ENCODE data around the gene TMEM164. TPM values are rescaled to one million over a fixed set of nuclear protein-coding genes. Genes with fewer than 3 reads are reported as not detected.
A peak's percentile ranks its signal among the peaks of the same experiment; 100 is the strongest.

TMEM164 gene
- total and polyA plus RNA-seq, 2 donors (not counting 1 experiment from before 2014, with no cell fraction given): 5.7 to 10.2 TPM

GRCh38 chrX:110120025-110120424 is 117.1 kb downstream of the TMEM164 start:
- H3K9me3 ChIP-seq (ENCODE audit: control insufficient read depth, insufficient read depth, low read depth, low read length): no peaks in the 10 kb centered on the region
- no peaks in the 10 kb centered on the region for H3K36me3 ChIP-seq (ENCODE audit: control insufficient read depth, insufficient read depth, low read length)
- H3K4me1 ChIP-seq (ENCODE audit: control insufficient read depth, extremely low read depth, insufficient read depth, low read length): no peaks in the 10 kb centered on the region
- H3K27ac ChIP-seq (ENCODE audit: insufficient read depth, low read length): no peak overlapping the region
- TF ChIP-seq CTCF (conservative IDR thresholded peaks at IDR 0.05 in 1 of 2, IDR thresholded peaks at IDR 0.05 in 1 of 2; ENCODE audit: low read depth in 1 of 2, low read length in 2 of 2) (no peak), EZH2 (IDR thresholded peaks at IDR 0.05; ENCODE audit: low read length, missing control alignments) (no peak)
- no peaks in the 10 kb centered on the region for H3K27me3 ChIP-seq (ENCODE audit: control insufficient read depth, insufficient read depth, low read length)
- H3K79me2 ChIP-seq (ENCODE audit: control insufficient read depth, insufficient read depth, low read length): no peaks in the 10 kb centered on the region
- H3K4me3 ChIP-seq (replicated peaks in 1 of 4; ENCODE audit: control extremely low read depth in 1 of 4, insufficient read depth in 1 of 4, low read depth in 3 of 4, low read length in 4 of 4): no peak overlapping the region
- H2AFZ ChIP-seq (ENCODE audit: low read length): no peak overlapping the region
- H3K9ac ChIP-seq (ENCODE audit: insufficient read depth, low read length): no peak overlapping the region
- DNase-seq (ENCODE audit: low read depth in 2 of 2): no peak
- H3K4me2 ChIP-seq (ENCODE audit: extremely low read depth, insufficient read depth, low read length): no peak overlapping the region
- no peaks in the 10 kb centered on the region for H4K20me1 ChIP-seq (ENCODE audit: control insufficient read depth, extremely low read depth, insufficient read depth, low read length)

GRCh38 chrX:110123331-110123782 is 120.4 kb downstream of the TMEM164 start:
- no peak for DNase-seq (ENCODE audit: low read depth in 2 of 2)
- H3K4me3 ChIP-seq (replicated peaks in 1 of 4; ENCODE audit: control extremely low read depth in 1 of 4, insufficient read depth in 1 of 4, low read depth in 3 of 4, low read length in 4 of 4): no peak overlapping the region
- H3K9ac ChIP-seq (ENCODE audit: insufficient read depth, low read length): no peak overlapping the region
- no peak overlapping the region for H3K27ac ChIP-seq (ENCODE audit: insufficient read depth, low read length)
- H3K79me2 ChIP-seq (ENCODE audit: control insufficient read depth, insufficient read depth, low read length): no peaks in the 10 kb centered on the region
- H3K4me1 ChIP-seq (ENCODE audit: control insufficient read depth, extremely low read depth, insufficient read depth, low read length): no peaks in the 10 kb centered on the region
- no peak overlapping the region for H3K4me2 ChIP-seq (ENCODE audit: extremely low read depth, insufficient read depth, low read length)
- TF ChIP-seq CTCF (conservative IDR thresholded peaks at IDR 0.05 in 1 of 2, IDR thresholded peaks at IDR 0.05 in 1 of 2; ENCODE audit: low read depth in 1 of 2, low read length in 2 of 2) (no peak), EZH2 (IDR thresholded peaks at IDR 0.05; ENCODE audit: low read length, missing control alignments) (no peak)
- no peak overlapping the region for H2AFZ ChIP-seq (ENCODE audit: low read length)
- H3K27me3 ChIP-seq (ENCODE audit: control insufficient read depth, insufficient read depth, low read length): no peaks in the 10 kb centered on the region
- no peaks in the 10 kb centered on the region for H3K36me3 ChIP-seq (ENCODE audit: control insufficient read depth, insufficient read depth, low read length)
- no peaks in the 10 kb centered on the region for H4K20me1 ChIP-seq (ENCODE audit: control insufficient read depth, extremely low read depth, insufficient read depth, low read length)
- no peaks in the 10 kb centered on the region for H3K9me3 ChIP-seq (ENCODE audit: control insufficient read depth, insufficient read depth, low read depth, low read length)

- TF ChIP-seq EZH2 (IDR thresholded peaks at IDR 0.05; ENCODE audit: low read length, missing control alignments) (no peak), CTCF (conservative IDR thresholded peaks at IDR 0.05 in 1 of 2, IDR thresholded peaks at IDR 0.05 in 1 of 2; ENCODE audit: low read depth in 1 of 2, low read length in 2 of 2) (peak in 1 of 2 donors; percentile 32)
- H3K4me3 ChIP-seq (replicated peaks in 1 of 4; ENCODE audit: control extremely low read depth in 1 of 4, insufficient read depth in 1 of 4, low read depth in 3 of 4, low read length in 4 of 4): no peak overlapping the region
- H3K36me3 ChIP-seq (ENCODE audit: control insufficient read depth, insufficient read depth, low read length): no peaks in the 10 kb centered on the region
- no peak overlapping the region for H3K9ac ChIP-seq (ENCODE audit: insufficient read depth, low read length)
- no peaks in the 10 kb centered on the region for H3K9me3 ChIP-seq (ENCODE audit: control insufficient read depth, insufficient read depth, low read depth, low read length)
- DNase-seq (ENCODE audit: low read depth in 2 of 2): peak; percentile 5 to 24
- no peak overlapping the region for H3K27ac ChIP-seq (ENCODE audit: insufficient read depth, low read length)
- no peaks in the 10 kb centered on the region for H3K79me2 ChIP-seq (ENCODE audit: control insufficient read depth, insufficient read depth, low read length)
- H3K4me1 ChIP-seq (ENCODE audit: control insufficient read depth, extremely low read depth, insufficient read depth, low read length): no peaks in the 10 kb centered on the region
- no peak overlapping the region for H2AFZ ChIP-seq (ENCODE audit: low read length)
- no peaks in the 10 kb centered on the region for H3K27me3 ChIP-seq (ENCODE audit: control insufficient read depth, insufficient read depth, low read length)
- H4K20me1 ChIP-seq (ENCODE audit: control insufficient read depth, extremely low read depth, insufficient read depth, low read length): no peaks in the 10 kb centered on the region
- H3K4me2 ChIP-seq (ENCODE audit: extremely low read depth, insufficient read depth, low read length): no peak overlapping the region
Measured at GRCh38 chrX:110125446-110126162, 122.7 kb downstream of the TMEM164 start.
